ENCODE measurements around the gene NACC1.

- TF ChIP-seq CTCF (IDR thresholded peaks at IDR 0.05): no peak
- no peak for TF ChIP-seq POLR2AphosphoS5 (IDR thresholded peaks at IDR 0.05)
- no peak for TF ChIP-seq POLR2A (IDR thresholded peaks at IDR 0.05)
Observed at GRCh38 chr19:13137290-13137794, 19.3 kb downstream of the NACC1 start.
